GM12878 (cell line): ENCODE measurements around the gene CFAP45. TPM values are rescaled to one million over a fixed set of nuclear protein-coding genes. Genes with fewer than 3 reads are reported as not detected.

Experiments
- ATAC-seq: fragments of 200-7000 bp; cut with Tn5 transposase; 3 replicates; pipeline ENCODE4 v1.9.1; 2020; ENCODE audit warnings: mild to moderate bottlenecking, moderate library complexity
- BruUV-seq: library from RNA; stranded (reverse); fragments of 400-500 nt; replicated peaks from 2 replicates; lab custom pipeline; 2021; lab: Mats Ljungman, UMichigan
- CTCF ChIA-PET: fragments of 300-600 bp; sonication (Branson Sonifier 250); formaldehyde crosslinking; extraction: SDS; loops from one replicate; lab custom pipeline; 2021; ENCODE audit warnings: inconsistent platforms; lab: Yijun Ruan, JAX
- POLR2A ChIA-PET: fragments of 350-600 bp; formaldehyde crosslinking; extraction: SDS; loops from one replicate; lab custom pipeline; 2021; ENCODE audit warnings: inconsistent platforms; lab: Charles Lee
- RAD21 ChIA-PET: fragments of 300-600 bp; sonication (Branson Sonifier 250); formaldehyde crosslinking; loops from one replicate; lab custom pipeline; 2023; ENCODE audit warnings: antibody characterized with exemption; ENCODE audit not compliant: unreplicated experiment; lab: Charles Lee
- SMC1A ChIA-PET: fragments of 300-600 bp; sonication (Branson Sonifier 250); formaldehyde crosslinking; loops from one replicate; lab custom pipeline; 2023; ENCODE audit not compliant: unreplicated experiment, uncharacterized antibody; lab: Charles Lee
- DNase-seq: peaks from one replicate; pipeline ENCODE4 v3.0.0-alpha.2; 2011; ENCODE audit warnings: low read depth, low spot score
- FAIRE-seq: peaks from 3 replicates; lab custom pipeline; 2011; peaks lifted over from hg19 to GRCh38; lab: Jason Lieb, UNC
- H2AFZ ChIP-seq: 2 replicates; pipeline ENCODE4 v1.6.0; 2011; ENCODE audit warnings: low read depth, low read length, control low read depth; ENCODE audit not compliant: control insufficient read depth
- H3K27ac ChIP-seq: 2 replicates; pipeline ENCODE4 v1.5.1; 2011; ENCODE audit warnings: control low read depth; ENCODE audit not compliant: control insufficient read depth, insufficient read depth
- H3K27me3 ChIP-seq, 2 experiments: replicated peaks in 1 of 2; 2 replicates each; pipeline versions ENCODE4 v1.6.0 to v1.6.1; 2011; ENCODE audit warnings: low read length in 1 of 2; ENCODE audit not compliant: control insufficient read depth in 2 of 2, insufficient read depth in 2 of 2
- H3K36me3 ChIP-seq, 2 experiments: 2 replicates each; pipeline ENCODE4 v1.5.1; 2011; ENCODE audit warnings: low read length in 1 of 2; ENCODE audit not compliant: control insufficient read depth in 2 of 2, insufficient read depth in 2 of 2
- H3K4me1 ChIP-seq: 2 replicates; pipeline ENCODE4 v1.6.1; 2011; ENCODE audit warnings: mild to moderate bottlenecking, low read length, moderate library complexity, mixed read lengths; ENCODE audit not compliant: control insufficient read depth, insufficient read depth
- H3K4me2 ChIP-seq: 2 replicates; pipeline ENCODE4 v1.6.0; 2011; ENCODE audit warnings: control low read depth; ENCODE audit not compliant: control insufficient read depth, insufficient read depth
- H3K4me3 ChIP-seq: fragments of 200-600 bp; sonication (generic); 2 replicates; pipeline ENCODE4 v1.5.1; 2016
- H3K79me2 ChIP-seq: 2 replicates; pipeline ENCODE4 v1.6.0; 2011; ENCODE audit warnings: low read length; ENCODE audit not compliant: control insufficient read depth, insufficient read depth
- H3K9ac ChIP-seq: 2 replicates; pipeline ENCODE4 v1.8.0; 2011; ENCODE audit warnings: low read length, control low read depth, mixed read lengths; ENCODE audit not compliant: control insufficient read depth, insufficient read depth
- H3K9me3 ChIP-seq: replicated peaks from 3 replicates; pipeline ENCODE4 v1.5.1; 2011; ENCODE audit warnings: mild to moderate bottlenecking, low read length; ENCODE audit not compliant: control insufficient read depth, insufficient read depth
- H4K20me1 ChIP-seq: 2 replicates; pipeline ENCODE4 v1.6.0; 2011; ENCODE audit not compliant: control insufficient read depth, insufficient read depth
- BHLHE40 ChIP-seq, 2 experiments: fragments of 450-650 bp in 1 of 2; IDR thresholded peaks; 2 replicates each; pipeline ENCODE4 v1.6.1; 2011 to 2017; ENCODE audit warnings: low read depth in 2 of 2, borderline replicate concordance in 1 of 2, improper control_type of control experiment in 1 of 2, low read length in 1 of 2, mild to moderate bottlenecking in 1 of 2
- CEBPB ChIP-seq, 2 experiments: fragments of 150-350 bp in 1 of 2; IDR thresholded peaks; 2 replicates each; pipeline ENCODE4 v1.6.1; 2012 to 2014; ENCODE audit warnings: low read depth in 2 of 2, low read length in 2 of 2, borderline replicate concordance in 1 of 2, inconsistent platforms in 1 of 2
- CTCF ChIP-seq, 3 experiments: IDR thresholded peaks in 2 of 3; conservative IDR thresholded peaks in 1 of 3; 2 replicates each; pipeline ENCODE4 v1.5.1; 2011; ENCODE audit warnings: low read depth in 3 of 3, low read length in 3 of 3, mild to moderate bottlenecking in 3 of 3, control low read depth in 2 of 3, moderate library complexity in 2 of 3, inconsistent platforms in 1 of 3, mixed read lengths in 1 of 3; ENCODE audit not compliant: control insufficient read depth in 2 of 3, insufficient read depth in 1 of 3; ENCODE audit errors: extremely low read depth in 1 of 3
- GABPA ChIP-seq: IDR thresholded peaks from 2 replicates; pipeline ENCODE4 v1.6.1; 2014; ENCODE audit warnings: antibody characterized with exemption, low read depth, mild to moderate bottlenecking, inconsistent platforms
- GATAD2B ChIP-seq: fragments of 450-650 bp; conservative IDR thresholded peaks from 2 replicates; pipeline ENCODE4 v1.6.1; 2017; ENCODE audit warnings: low read depth, mild to moderate bottlenecking, moderate library complexity
- HDAC6 ChIP-seq: fragments of 200-600 bp; sonication (generic); IDR thresholded peaks from one replicate; pipeline ENCODE4 v1.8.0; 2017; ENCODE audit warnings: antibody characterized with exemption; ENCODE audit not compliant: unreplicated experiment
- IRF4 ChIP-seq: IDR thresholded peaks from 2 replicates; pipeline ENCODE4 v1.6.1; 2011; ENCODE audit warnings: low read depth, low read length
- LARP7 ChIP-seq: fragments of 450-650 bp; IDR thresholded peaks from 2 replicates; pipeline ENCODE4 v1.6.1; 2017; ENCODE audit warnings: mild to moderate bottlenecking
- MEF2B ChIP-seq: fragments of 450-650 bp; IDR thresholded peaks from 2 replicates; pipeline ENCODE4 v1.6.1; 2018; ENCODE audit warnings: mild to moderate bottlenecking, moderate library complexity; ENCODE audit not compliant: partially characterized antibody, poor library complexity, severe bottlenecking
- PML ChIP-seq: IDR thresholded peaks from 2 replicates; pipeline ENCODE4 v1.6.1; 2012; ENCODE audit warnings: low read length, inconsistent platforms
- SIN3A ChIP-seq: IDR thresholded peaks from 2 replicates; pipeline ENCODE4 v1.6.1; 2012; ENCODE audit warnings: low read depth, low read length, improper control_type of control experiment
- STAT1 ChIP-seq: fragments of 450-650 bp; conservative IDR thresholded peaks from 2 replicates; pipeline ENCODE4 v1.6.1; 2014; ENCODE audit warnings: antibody characterized with exemption, mild to moderate bottlenecking
- SUZ12 ChIP-seq: fragments of 200-600 bp; sonication (generic); IDR thresholded peaks from one replicate; pipeline ENCODE4 v1.6.1; 2018; ENCODE audit warnings: antibody characterized with exemption, mild to moderate bottlenecking; ENCODE audit not compliant: unreplicated experiment
- ZBTB4 ChIP-seq: fragments of 450-650 bp; formaldehyde crosslinking; IDR thresholded peaks from 2 replicates; pipeline ENCODE4 v1.4.0; 2022; ENCODE audit warnings: mild to moderate bottlenecking, moderate library complexity
- ZNF207 ChIP-seq: fragments of 450-650 bp; IDR thresholded peaks from 2 replicates; pipeline ENCODE4 v1.6.1; 2014; ENCODE audit warnings: antibody characterized with exemption, mild to moderate bottlenecking, borderline replicate concordance
- ZNF24 ChIP-seq: fragments of 450-650 bp; IDR thresholded peaks from 2 replicates; pipeline ENCODE4 v1.6.1; 2017; ENCODE audit warnings: antibody characterized with exemption, mild to moderate bottlenecking
- ZNF384 ChIP-seq: IDR thresholded peaks from 2 replicates; pipeline ENCODE4 v1.6.1; 2012; ENCODE audit warnings: low read depth, mild to moderate bottlenecking, low read length, improper control_type of control experiment, borderline replicate concordance
- WGBS: methylation state at CpG from one replicate; pipeline ENCODE4 v1.1.6; 2016; ENCODE audit warnings: low lambda C conversion rate; ENCODE audit not compliant: insufficient replicate concordance, insufficient coverage; ENCODE audit errors: missing lambda C conversion rate; 5-methylcytosine and 5-hydroxymethylcytosine counted together
- in situ Hi-C: fragments of 300-500 bp; cut with MboI; formaldehyde crosslinking; loops from 9 replicates; pipeline ENCODE4 v1.14.3; 2018; ENCODE audit warnings: mixed read lengths
- intact Hi-C: fragments of 100-400 bp; cut with micrococcal nuclease; formaldehyde crosslinking; loops from one replicate; pipeline ENCODE4 v1.14.2; 2022; ENCODE audit not compliant: unreplicated experiment
- polyA plus RNA-seq, 11 experiments: library from polyadenylated mRNA; depleted of rRNA in 4 of 11; unstranded in 6 of 11; stranded (reverse) in 5 of 11; fragments of >200 nt; fragmentation: Nextera tagmentation in 4 of 11; fragmentation: Illumina TruSeq in 1 of 11; extraction: Ambion mirVana in 4 of 11; extraction: Trizol in 1 of 11; gene quantifications; 1 replicate in 1 of 11; 2 replicates in 10 of 11; pipeline versions ENCODE4 v1.2.1 to v1.2.3, GENCODE V29; 2011 to 2016; ENCODE audit warnings: inconsistent platforms in 2 of 11, missing spikeins in 2 of 11, low read depth in 1 of 11
- total RNA-seq, 4 experiments: library from RNA; depleted of rRNA in 3 of 4; stranded (reverse); fragments of >200 nt in 3 of 4; fragmentation: Illumina TruSeq in 1 of 4; extraction: Trizol in 1 of 4; gene quantifications; 2 replicates each; pipeline versions ENCODE4 v1.2.1 to v1.2.3, GENCODE V29; 2013 to 2021

CFAP45 gene
- total and polyA plus RNA-seq, 10 of the 15 experiments (the other 5 are each of a cell fraction or from before 2014, with no cell fraction given) = 0.43 to 0.91 (median 0.67) TPM

DNA sequence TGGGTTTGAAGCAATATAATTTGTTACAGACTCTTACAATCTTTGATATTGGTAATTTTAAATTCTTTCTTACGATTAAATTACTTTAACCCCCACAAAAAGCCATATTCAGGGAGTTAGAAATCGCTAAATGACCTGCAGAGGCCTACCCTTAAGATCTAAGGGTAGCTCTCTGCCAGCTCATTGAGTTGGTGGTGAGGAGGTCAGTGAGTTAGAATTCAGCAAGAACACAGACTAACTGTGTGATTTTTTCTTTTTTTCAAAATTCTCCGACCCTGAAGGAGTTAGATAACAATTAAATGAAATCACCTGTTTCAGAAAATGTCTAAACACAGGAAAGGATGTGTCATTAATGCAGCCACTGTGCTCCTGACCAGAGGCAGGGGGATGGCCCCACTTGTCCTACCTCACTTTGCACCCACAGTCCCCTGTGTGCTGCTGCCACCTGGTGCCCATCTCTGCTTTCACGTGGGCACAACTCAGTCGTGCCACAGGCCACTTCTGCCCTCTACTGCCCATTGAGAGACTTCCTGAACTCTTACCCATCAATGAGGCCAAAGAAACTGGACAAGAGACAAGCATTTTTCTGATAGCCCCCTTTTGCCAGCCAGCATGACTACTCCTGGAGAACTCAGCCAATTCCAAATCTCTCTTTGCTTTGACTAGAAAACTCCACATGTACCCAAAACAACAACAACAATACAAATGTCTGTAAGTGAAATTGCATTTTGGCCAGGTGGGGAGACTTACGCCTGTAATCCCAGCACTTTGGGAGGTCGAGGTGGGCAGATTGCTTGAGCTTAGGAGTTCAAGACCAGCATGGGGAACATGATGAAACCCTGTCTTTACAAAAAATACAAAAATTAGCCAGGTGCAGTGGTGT lies 8.4 kb downstream of the CFAP45 start:
- DNase-seq (peak; percentile 83), ATAC-seq (peak; percentile 89), FAIRE-seq (peak; percentile 89)
- Histone ChIP-seq H2AFZ (no peak overlapping the region), H3K9ac (no peak overlapping the region), H3K36me3 (no peaks in the 10 kb centered on the region), H3K27ac (no peak overlapping the region), H3K27me3 (0 out of 4 replicates have a peak, but pooled peaks cover 0 to 2% of the 10 kb centered on the region in 2 experiments), H3K4me3 (no peak overlapping the region), H3K79me2 (no peaks in the 10 kb centered on the region), H3K4me1 (peaks cover 19% of the 10 kb centered on the region), H3K4me2 (no peak overlapping the region), H3K9me3 (no peaks in the 10 kb centered on the region), H4K20me1 (no peaks in the 10 kb centered on the region)
- intact Hi-C loops = loop anchor here (1.0 to 2.0 kb wide), 7 partner anchors 53 to 730 kb away; partner anchors contain the start of genes DUSP23 and SLAMF8
- 34% methylated on average over 7 of the region's 7 CpGs for whole genome bisulfite sequencing
- ChIA-PET SMC1A (interaction anchor here (1.2 to 12.2 kb wide), 26 partner anchors 10 to 677 kb away, joined by 3 to 289 read pairs (median 7); partner anchors contain the start of genes DUSP23, FCRL6, PIGM and SLAMF8), POLR2A (interaction anchor here (1.3 to 3.2 kb wide), 3 partner anchors 32 to 91 kb away, joined by 3 to 25 read pairs (median 13); partner anchors contain the start of gene TAGLN2), CTCF (interaction anchor here (0.7 to 14.8 kb wide), 50 partner anchors 11 to 759 kb away, joined by 3 to 476 read pairs (median 5); partner anchors contain the start of genes DUSP23, FCRL6, PIGM and SLAMF8), RAD21 (interaction anchor here (1.0 to 7.6 kb wide), 18 partner anchors 32 to 678 kb away, joined by 3 to 153 read pairs (median 6); partner anchors contain the start of genes DUSP23, FCRL6 and TAGLN2)
- in situ Hi-C loops = loop anchor here (5.0 kb wide), 1 partner anchor 94 kb away; no protein-coding TSS in a partner anchor
- BruUV-seq = no TSS peak
- peak; percentile 56; the same call in 1 of the 2 replicates for TF ChIP-seq ZNF207
- 0 out of 2 replicates have a peak, but pooled peaks have one; percentile 31 for TF ChIP-seq LARP7
- peak; percentile 97 to 100 (median 99); a peak in 5 of 6 replicates for TF ChIP-seq CTCF (IDR thresholded peaks at IDR 0.05 in 2 of 3, conservative IDR thresholded peaks at IDR 0.05 in 1 of 3; ENCODE audit: control insufficient read depth in 2 of 3, extremely low read depth in 1 of 3, insufficient read depth in 1 of 3, low read depth in 3 of 3, low read length in 3 of 3)
- TF ChIP-seq IRF4 = peak; percentile 67
- no peak for TF ChIP-seq ZBTB4 (CRISPR knock-in tag)
- TF ChIP-seq MEF2B = no peak
- no peak for TF ChIP-seq PML
- TF ChIP-seq SIN3A = no peak
- no peak for TF ChIP-seq ZNF384
- TF ChIP-seq ZNF24 = no peak
- no peak for TF ChIP-seq GABPA
- TF ChIP-seq HDAC6 = no peak
- no peak for TF ChIP-seq CEBPB (IDR thresholded peaks at IDR 0.05; ENCODE audit: borderline replicate concordance in 1 of 2, low read depth in 2 of 2, low read length in 2 of 2)
- 0 out of 2 replicates have a peak, but pooled peaks have one; percentile 41 for TF ChIP-seq GATAD2B
- TF ChIP-seq BHLHE40 (IDR thresholded peaks at IDR 0.05; ENCODE audit: borderline replicate concordance in 1 of 2, low read depth in 2 of 2, low read length in 1 of 2) = peak; percentile 57 to 58; a peak in 3 of 4 replicates
- TF ChIP-seq STAT1 = no peak
- TF ChIP-seq SUZ12 = no peak
